GM21447 (cell line): ENCODE measurements around the gene NMNAT2.
"Not testable (repeated sequence)": the region's sequence is repeated elsewhere in the genome, so short reads cannot be mapped to it uniquely, and the experiment has no call there.

ENCODE experiments used
- ATAC-seq: cut with Tn5 transposase; IDR thresholded peaks from one replicate; pipeline ENCODE4 v1.9.1; 2021; ENCODE audit not compliant: unreplicated experiment

Gene NMNAT2

DNA sequence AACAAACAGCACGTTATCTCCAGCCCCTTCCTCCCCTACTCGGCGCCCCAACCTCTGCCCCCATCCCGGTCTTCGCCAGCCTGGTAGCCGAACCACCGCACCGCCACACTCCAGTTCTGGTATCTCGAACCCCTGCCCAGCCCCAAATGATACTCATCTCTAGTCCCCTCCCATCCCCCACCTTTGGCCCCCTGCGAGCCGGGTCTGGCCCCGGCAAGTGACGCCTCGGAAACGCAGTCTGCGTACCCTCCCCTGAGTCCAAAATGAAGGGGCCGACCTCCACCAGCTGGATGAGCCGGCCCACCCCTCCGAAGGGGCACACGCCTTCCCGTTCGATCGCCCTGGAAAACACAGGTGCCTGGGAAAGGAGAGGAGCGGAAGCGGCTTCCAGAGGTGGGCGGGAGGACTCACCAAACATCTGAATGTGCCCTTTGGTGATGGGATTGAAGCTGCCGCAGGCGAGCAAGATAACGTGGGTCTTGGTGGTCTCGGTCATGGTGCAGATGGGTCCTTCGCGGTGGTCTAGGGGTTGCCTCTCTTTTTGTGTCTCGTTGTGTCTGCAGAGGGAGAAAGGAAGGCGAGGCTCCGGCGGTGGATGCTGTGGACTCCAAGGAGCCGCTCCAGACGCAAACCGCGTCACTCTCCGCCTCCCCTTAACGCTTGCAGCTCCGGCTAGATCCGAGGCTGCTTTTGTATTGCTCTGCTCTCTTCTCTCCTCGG is at the start of gene NMNAT2:
Gene NMNAT2 (minus strand): TSS at position 609 of the 720 bp plus-strand sequence. CDS start 113 bp downstream, at position 496.
- ATAC-seq: no peak

DNA sequence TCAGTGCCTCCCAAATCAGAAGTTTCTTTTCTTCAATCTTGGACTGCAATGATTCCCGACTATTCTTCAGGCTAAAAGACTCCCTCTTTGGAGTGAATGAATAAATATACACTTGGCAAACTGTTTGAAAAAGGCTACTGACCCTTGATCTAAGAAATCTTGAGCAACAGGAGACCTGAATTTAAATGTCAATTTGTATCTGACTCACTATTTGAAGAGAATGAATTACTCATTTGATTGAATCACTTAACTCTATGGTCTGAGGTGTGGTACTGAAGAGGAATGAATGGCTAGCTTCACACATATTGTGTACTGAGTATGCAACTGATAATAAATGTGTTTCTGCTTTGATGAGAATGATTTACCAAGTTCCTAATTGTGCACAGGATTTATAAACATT is 49.5 kb upstream of the NMNAT2 start:
- ATAC-seq: no peak

DNA sequence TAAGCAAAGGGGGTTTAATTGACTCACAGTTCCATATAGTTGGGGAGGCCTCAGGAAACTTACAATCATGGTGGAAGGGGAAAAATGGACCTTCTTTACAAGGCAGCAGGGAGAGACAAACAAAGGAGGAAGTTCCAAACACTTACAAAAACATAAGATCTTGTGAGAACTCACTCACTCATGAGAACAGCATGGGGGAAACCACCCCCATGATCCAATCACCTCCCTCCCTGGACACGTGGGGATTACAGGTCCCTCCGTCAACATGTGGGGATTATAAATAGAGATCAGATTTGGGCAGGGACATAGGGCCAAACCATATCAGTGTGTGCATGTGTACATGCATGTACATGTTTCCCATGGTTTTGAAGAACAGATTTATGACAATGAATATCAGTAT is 48.6 kb upstream of the NMNAT2 start:
- no peak for ATAC-seq

DNA sequence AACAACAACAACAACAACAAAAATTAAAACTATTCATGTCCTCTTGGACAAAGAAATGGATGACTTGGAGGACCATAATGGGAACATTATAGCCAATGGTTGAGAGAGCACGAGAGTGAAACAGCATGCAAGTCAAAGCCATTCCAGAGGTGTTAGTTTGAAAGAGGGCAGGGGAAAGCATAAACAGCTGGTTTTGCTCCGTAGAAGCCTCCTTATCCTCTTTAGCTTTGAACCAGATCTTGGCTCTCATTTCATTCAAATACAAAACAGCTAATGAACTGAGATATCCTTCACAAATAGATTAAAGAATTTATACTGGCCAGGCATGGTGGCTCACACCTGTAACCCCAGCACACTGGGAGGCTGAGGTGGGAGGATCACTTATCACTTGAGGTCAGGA is 45.4 kb upstream of the NMNAT2 start:
- no peak for ATAC-seq

DNA sequence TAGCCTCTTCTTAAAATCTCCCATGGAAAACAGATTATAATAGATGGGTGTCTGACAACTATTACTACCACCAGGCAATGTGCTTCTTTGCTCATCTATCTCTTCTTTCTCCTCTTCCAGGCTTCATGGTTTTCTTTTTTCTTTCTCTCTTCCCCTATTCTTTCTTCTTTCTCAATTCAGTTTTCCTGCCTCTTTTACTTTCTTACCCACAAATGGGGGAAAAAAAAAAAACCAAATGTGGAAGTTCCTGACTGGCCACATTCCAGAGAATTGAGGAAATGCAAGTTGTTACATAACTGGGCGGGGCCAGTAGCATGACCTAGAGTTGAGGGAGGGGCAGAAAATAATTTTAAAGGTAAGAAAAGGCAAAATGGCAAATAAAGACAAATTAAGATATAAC is 43.2 kb upstream of the NMNAT2 start:
- no peak for ATAC-seq

DNA sequence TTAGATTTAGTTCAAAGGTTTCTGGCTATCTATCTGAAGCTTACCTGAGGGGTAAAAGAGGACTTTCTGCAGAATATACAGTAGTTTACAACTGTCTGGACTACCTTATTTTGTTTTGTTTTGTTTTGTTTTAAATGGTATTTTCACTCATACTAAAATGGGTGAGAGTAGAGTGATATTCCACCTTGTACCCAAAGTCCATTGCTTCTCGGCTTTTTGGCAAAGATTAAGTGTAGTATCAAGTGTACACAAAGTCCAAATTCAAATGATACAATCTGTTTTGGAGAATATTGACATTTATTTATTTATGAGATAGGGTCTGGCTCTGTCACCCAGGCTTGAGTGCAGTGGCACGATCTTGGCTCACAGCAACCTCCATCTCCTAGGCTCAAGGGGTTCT is 42.4 kb upstream of the NMNAT2 start:
- ATAC-seq: no peak

DNA sequence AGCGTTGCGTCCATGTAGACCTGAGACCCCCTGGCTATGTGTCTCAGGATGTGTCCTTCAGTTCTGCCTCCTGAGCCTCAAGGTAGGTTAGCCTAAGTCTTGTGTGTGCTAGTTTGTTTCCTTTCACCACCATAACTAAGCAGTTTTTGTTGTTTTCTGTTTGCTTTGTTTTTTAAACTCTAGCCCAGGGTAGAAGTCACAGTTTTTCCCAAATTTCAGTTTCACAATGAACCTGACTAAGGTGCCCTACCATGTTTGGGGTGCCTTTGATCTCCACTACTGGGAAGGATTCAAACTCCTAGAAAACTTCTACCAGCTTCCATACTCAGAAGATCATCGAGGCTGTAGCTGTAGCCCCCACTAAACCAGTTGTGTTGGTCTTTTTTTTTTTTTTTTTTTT is 39.3 kb upstream of the NMNAT2 start:
- no peak for ATAC-seq

DNA sequence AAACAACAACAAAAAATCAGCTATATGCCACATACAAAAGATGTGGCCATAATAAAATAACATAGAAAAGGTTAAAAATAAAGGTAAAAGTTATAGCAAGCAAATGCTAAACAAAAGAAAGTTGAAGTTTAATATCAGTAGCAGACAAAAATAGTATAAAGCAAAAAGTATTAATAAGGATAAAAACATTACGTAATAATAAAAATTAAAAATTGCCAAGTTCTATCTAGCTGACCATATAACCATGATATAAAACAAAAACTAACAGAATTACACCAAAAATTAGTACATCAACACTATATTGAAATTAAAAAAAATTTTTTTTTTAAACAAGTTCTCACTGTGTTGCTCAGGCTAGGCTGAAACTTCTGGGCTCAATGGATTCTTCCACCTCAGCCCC is 38.6 kb upstream of the NMNAT2 start:
- no peak for ATAC-seq

DNA sequence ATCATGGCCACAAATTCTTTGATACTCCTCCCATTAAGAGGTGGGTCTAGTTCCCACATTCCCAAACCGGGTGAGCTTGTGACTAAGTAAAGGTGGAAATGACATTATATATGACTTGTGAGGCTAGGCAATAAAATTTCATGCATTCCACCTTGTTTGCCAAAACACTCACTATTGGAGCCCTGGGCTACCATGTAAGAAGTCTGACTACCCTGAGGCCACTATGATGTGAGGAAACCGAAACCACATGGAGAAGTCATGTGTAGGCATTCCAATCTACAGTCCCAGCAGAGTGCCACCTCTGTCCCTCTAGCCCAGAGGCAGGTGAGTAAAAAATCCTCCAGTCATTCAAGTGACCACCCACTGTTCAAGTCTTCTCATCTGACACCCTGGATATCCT is 36.2 kb upstream of the NMNAT2 start:
- ATAC-seq: no peak

DNA sequence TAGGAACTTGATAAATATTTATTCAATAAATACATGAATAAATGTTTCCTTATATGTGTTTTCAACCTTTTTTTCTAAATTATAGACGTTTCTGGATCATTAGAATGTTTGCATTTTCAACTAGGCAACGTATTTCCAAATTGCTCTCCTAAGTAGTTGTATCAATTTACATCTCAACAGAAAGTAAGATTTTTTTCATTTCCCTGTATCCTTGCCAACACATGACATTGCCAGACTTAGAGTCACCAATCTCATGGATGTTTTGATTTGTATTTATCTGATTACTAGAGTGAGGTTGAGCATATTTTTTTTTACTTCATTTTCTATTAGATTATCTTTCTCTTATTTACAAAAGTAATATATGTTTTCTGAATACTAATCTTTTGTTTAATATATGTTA is 31.9 kb upstream of the NMNAT2 start:
- ATAC-seq: no peak

DNA sequence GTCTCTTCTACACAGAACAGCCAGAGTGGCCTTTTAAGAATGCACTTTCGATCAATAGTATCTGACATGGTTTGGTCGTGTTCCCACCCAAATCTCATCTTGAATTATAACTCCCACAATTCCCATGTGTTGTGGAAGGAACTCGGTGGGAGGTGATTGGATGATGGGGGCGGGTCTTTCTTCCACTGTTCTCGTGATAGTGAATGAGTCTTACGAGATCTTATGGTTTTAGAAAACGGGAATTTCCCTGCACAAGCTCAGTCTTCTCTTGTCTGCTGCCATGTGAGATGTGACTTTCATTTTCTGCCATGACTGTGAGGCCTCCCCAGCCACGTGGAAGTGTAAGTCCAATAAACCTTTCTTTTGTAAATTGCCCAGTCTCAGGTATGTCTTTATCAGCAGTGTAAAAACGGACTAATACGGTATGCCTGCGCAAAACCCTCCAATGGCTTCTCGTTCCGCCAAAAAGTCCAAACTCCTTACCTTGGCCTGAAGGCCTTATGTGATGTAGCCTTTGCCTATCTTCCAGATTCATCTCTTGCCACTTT is 31.1 kb upstream of the NMNAT2 start:
- no peak for ATAC-seq

DNA sequence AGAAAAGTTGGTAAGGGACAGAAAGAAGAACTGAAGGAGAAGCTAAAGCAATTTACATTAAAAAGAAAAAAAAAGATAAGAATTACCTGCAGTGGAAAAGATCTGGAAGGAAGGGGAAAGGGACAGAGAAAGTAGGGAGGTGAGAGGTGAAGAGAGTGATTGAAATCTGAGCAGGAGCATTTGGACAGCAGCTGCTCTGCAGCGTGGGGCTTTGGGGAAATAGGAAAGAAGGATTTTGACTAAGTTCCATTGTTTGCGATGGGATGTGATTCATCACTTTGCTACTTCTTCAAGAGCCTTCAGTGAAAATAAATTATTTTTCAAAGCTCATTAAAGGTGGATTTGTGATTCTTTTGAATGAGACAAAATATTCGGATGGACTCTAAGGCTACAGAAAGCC is 26.1 kb upstream of the NMNAT2 start:
- no peak for ATAC-seq

DNA sequence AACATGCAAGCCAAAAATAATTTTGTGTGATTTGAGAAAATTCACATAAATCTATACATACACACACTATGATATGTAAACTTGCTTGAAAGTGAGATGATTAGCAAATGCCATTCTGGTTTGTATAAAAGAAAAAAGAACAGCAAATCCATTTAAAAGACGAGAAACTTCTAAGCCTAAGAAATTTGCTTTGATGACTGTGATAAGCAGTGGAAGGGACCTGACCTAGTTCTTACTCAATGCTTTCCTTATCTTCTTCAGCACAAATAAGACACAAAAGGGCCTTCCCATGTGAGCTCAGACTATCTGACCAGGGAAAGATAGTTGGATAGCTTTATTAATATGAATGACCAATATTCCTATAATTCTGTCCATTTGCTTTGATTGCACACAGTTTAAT is 25.3 kb upstream of the NMNAT2 start:
- ATAC-seq: no peak

DNA sequence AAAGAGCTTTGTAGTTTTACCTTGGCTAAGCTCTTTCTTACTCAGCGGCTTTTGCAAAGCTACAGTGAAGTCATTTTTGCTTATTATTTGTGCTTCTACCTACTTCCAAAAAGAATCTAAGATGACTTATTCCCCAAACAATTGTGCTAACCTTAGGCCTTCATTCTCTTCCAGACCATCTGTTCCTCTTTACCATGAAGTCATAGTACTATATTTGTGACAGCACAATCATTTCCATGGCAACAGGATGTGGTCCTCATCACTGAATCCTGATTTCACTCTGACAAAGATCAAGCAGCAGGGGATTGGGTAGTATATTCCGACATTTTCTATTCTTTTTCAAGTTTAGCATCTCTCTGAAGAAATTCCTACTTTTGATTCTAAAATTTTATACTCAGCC is 24.8 kb upstream of the NMNAT2 start:
- ATAC-seq: no peak

DNA sequence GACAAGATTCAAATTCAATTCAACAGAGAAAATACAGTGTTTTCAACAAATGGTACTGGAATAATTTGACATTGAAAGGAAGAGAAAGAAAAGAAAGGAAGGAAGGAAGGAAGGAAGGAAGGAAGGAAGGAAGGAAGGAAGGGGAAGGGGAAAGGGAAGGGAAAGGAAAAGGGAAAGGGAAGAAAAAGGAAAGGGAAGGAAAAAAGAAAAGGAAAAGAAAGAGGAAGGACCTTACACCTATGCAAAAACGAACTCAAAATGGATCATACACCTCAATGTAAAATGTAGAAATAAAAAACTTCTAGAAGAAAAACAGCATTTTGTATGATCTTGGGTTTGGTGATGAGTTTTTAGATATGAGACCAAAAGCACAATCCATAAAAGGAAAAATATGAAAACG is 19.9 kb upstream of the NMNAT2 start:
- ATAC-seq: no peak

DNA sequence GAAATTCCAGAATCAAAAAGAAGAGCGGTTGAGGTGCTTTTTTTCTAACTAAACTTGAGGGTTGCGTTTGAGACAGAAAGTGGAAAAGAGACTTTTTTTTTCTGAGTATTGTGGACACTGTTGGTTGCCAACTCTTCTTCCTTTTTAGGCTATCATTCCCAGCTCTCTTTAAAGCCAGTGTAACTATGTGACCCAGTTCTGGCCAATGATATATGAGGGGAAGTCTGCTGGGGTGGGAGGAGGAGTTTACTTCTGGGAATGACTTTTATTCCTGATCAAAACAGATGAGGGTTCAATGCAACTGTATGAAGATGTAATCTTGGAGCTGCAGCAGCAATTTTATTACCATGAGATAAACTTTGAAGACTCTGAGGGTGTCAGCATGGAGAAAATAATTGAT is 17.3 kb upstream of the NMNAT2 start:
- ATAC-seq: no peak

DNA sequence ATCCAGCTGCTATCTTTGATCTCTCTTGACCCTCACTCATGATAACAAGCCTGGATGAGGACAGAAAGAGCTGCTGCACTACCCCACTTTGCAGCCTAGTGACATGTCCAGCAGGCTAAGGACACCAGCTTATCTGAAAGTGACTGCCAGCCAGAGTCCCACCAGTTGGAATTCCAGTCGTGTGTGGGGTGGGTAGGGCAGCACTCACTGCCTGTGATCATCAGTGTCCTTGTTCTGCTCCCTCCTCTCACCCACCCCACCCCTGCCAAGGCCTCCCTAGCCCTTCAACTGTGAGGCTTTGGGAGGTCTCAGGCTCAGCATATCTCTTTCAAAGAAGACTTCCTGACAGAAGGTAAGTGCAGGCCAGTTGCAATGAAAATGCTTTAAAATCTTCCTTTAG is 15.5 kb upstream of the NMNAT2 start:
- ATAC-seq: no peak

DNA sequence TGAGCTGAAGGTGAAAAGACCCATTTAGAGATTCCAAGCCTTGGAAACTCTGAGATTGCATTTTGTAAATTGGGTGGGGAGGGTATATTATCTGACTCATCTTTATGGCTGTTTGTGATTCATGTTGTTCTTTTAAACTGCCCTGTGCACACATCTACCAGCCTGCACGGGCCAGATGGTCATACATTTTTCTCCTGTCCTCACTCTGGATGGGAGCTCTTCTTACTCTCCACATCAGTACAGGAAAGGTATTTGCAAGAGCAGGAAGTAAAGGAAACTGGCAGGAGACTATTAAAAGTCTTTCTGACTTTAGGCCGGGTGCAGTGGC is 14.3 kb upstream of the NMNAT2 start:
- no peak for ATAC-seq

DNA sequence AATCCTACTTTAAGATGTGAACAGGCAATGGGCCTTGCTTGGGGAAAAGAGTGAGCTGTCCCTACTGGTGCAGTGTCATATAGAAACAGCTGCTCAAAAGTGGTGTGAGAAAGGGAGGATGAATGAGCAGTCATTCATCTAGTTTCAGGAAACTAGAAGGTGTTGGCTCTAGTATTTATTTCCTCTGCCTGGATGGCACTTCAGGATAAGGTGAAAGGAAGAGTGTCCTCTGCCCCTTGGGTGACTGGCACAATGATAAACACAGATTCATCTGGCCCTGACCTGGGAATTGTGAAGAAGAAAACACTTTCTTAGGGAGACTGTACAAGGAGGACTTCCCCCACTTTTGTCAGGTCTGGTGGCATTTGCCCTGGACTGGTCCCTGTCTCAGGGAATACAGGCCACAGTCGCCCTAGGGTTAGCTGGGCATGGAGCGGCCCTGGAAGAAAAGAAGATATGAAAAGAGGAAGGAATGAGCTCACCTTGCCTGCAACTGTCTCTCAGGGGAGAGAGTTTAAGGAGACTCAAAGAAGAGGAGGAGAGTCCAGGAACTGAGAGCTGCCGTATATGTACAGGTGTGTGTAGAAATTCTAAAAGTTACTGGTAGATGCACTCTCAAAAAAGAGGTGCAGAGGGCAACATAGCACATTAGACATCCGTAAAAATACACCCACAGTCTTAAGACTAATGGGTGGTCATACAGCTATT is 13.8 kb upstream of the NMNAT2 start:
- no peak for ATAC-seq

DNA sequence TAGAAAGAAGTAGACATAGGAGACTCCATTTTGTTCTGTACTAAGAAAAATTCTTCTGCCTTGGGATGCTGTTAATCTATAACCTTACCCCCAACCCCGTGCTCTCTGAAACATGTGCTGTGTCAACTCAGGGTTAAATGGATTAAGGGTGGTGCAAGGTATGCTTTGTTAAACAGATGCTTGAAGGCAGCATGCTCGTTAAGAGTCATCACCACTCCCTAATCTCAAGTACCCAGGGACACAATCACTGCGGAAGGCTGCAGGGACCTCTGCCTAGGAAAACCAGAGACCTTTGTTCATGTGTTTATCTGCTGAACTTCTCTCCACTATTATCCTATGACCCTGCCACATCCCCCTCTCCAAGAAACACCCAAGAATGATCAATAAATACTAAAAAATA is 9.4 kb upstream of the NMNAT2 start:
- not testable (repeated sequence) for ATAC-seq

DNA sequence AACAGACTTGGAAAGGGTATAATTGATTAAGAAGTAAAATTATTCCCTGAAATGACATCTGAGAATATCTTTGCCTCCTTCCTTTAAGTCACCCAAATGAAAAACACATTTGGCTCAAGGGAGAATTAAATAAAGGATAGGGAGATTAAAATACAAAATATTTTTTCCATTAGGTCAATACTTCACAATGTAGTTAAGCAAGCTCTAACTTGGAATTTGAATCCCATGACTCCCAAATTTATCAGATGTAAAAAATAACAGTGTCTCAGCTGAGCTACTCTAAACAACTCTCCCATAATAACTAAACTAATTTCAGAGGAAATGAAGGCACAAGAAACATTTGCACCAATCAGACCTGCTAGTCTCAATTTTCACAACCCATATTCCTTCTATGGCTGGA is 6.5 kb upstream of the NMNAT2 start:
- ATAC-seq: no peak

DNA sequence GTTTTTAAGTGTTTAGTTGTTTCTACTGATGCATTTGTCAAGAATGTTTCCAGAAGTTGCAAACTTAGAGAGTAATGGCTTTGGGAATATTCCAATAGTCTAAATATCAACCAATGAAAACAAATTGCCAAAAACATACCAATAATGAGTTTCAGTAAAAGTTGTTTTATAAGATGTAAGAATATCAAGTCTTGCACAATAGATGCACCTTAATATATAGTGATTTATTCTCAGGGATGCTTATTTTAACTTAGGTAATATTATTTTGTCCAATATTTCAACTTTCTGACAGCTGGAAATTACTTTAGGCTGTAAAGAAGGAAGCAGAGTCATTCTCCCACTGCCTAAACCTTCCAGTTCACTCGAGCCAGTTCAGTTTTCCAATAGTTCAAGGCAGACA is 5.4 kb upstream of the NMNAT2 start:
- ATAC-seq: no peak

DNA sequence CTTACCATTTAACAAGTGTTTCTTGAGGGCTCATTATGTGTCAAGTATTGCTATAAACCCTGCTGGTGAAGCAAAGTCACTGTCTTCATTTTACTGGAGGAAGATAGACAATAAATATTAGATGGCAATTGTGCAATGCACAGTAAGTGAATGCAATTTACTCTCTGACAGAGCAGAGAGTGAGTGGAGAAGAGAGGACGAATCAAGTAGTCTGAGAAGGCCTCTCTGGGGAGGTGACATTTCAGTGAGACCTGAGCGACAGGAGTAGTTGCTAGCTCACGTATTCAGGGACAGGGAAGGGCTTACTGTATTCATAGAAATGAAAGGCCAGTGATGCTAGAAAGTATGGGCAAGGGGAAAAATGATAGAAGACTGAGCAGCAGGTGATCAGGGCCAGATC is 1.2 kb upstream of the NMNAT2 start:
- no peak for ATAC-seq
